ENCODE data around the gene MYO3A.

MYO3A gene

DNA sequence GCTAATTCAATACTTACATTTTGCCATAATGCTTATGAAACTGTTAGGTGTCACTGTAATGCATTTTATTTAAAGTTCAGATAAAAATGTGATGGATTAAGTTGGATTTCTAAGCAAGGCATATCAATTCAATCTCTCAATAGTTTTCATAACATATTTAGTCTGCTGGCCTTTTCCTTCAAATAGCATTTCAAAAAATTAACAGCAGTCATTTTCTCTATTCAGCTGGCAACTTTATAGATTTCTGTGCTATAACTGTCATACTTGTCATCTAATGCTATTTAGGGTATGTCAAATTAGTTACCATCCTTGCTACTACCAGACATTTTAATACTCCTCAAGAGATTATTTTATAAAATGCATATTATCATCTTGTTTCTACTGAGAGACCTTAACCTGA is 286.9 kb downstream of the MYO3A start:
- DNase-seq (ENCODE audit: low read depth) = no peak
- TF ChIP-seq CTCF (IDR thresholded peaks at IDR 0.05; ENCODE audit: control insufficient read depth, extremely low read depth, insufficient read depth) = no peak
- no peak overlapping the region for H3K4me3 ChIP-seq (ENCODE audit: low read depth, low read length)

DNA sequence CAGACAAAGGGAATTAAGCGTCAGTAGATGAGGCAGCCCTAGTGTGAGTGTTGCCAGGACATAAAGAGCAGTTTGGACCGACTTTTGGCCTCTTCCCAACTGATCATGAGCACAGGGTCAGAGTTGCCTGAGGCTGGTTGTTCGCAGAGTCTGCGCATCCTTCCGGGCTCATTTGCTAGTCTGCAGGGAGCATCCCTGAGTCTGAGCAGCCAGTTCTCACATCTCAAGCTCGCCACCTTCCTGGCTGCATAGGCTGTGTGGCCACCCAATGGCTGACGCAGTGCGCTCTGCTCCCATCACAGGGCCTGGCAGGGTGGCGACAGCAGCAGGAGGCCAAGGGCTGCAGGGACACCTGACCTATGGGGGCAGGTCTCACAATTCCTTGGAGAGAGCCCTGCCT is 287.5 kb downstream of the MYO3A start:
- DNase-seq (ENCODE audit: low read depth) = no peak
- no peak for TF ChIP-seq CTCF (IDR thresholded peaks at IDR 0.05; ENCODE audit: control insufficient read depth, extremely low read depth, insufficient read depth)
- H3K4me3 ChIP-seq (ENCODE audit: low read depth, low read length) = no peak overlapping the region

- TF ChIP-seq CTCF (IDR thresholded peaks at IDR 0.05; ENCODE audit: control insufficient read depth, extremely low read depth, insufficient read depth) = no peak
- no peak for DNase-seq (ENCODE audit: low read depth)
- no peak overlapping the region for H3K4me3 ChIP-seq (ENCODE audit: low read depth, low read length)
Observed at GRCh38 chr10:26222563-26222962, 288.5 kb downstream of the MYO3A start.

GRCh38 chr10:26225322-26225721 is 291.3 kb downstream of the MYO3A start:
- no peak for TF ChIP-seq CTCF (IDR thresholded peaks at IDR 0.05; ENCODE audit: control insufficient read depth, extremely low read depth, insufficient read depth)
- no peak for DNase-seq (ENCODE audit: low read depth)
- H3K4me3 ChIP-seq (ENCODE audit: low read depth, low read length) = no peak overlapping the region

- no peak for TF ChIP-seq CTCF (IDR thresholded peaks at IDR 0.05; ENCODE audit: control insufficient read depth, extremely low read depth, insufficient read depth)
- H3K4me3 ChIP-seq (ENCODE audit: low read depth, low read length) = no peak overlapping the region
- DNase-seq (ENCODE audit: low read depth) = no peak
Observed at GRCh38 chr10:26227786-26228185, 293.8 kb downstream of the MYO3A start.

DNA sequence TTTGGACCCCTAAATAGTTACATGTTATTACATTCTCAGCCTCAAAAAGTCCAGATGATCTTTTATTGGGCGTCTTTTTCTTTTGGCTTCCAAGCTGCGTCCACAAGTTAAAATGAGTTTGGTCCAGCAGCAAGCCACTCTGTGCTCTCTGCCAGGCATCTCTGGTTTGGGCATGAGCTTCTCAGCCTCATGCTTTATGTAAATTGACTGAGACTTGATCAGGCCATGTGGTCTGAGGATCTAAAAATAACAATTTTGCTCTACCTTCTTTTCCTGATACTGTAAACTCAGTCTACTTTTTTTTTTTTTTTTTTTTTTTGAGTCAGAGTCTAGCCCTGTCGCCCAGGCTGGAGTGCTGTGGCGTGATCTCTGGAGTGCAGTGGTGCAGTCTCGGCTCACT is 298.1 kb downstream of the MYO3A start:
- no peak for TF ChIP-seq CTCF (IDR thresholded peaks at IDR 0.05; ENCODE audit: control insufficient read depth, extremely low read depth, insufficient read depth)
- H3K4me3 ChIP-seq (ENCODE audit: low read depth, low read length) = no peak overlapping the region
- no peak for DNase-seq (ENCODE audit: low read depth)

- no peak for TF ChIP-seq CTCF (IDR thresholded peaks at IDR 0.05; ENCODE audit: control insufficient read depth, extremely low read depth, insufficient read depth)
- no peak overlapping the region for H3K4me3 ChIP-seq (ENCODE audit: low read depth, low read length)
- no peak for DNase-seq (ENCODE audit: low read depth)
Observed at GRCh38 chr10:26235761-26236160, 301.7 kb downstream of the MYO3A start.

Measured in LNCaP clone FGC (cell line).